GM18502 (cell line): ENCODE results near the gene CD47.

Source experiments
- ATAC-seq: cut with Tn5 transposase; IDR thresholded peaks from one replicate; pipeline ENCODE4 v1.9.1; 2021; ENCODE audit warnings: mild to moderate bottlenecking; ENCODE audit not compliant: unreplicated experiment, poor library complexity

Gene CD47

GRCh38 chr3:108093616-108094015 lies 2.8 kb upstream of the CD47 start:
- no peak for ATAC-seq

- ATAC-seq: no peak
These were observed 2.2 kb upstream of the CD47 start for GRCh38 chr3:108093021-108093420.

GRCh38 chr3:108092501-108092900 lies 1.7 kb upstream of the CD47 start:
- ATAC-seq: no peak

GRCh38 chr3:108091498-108092250 lies 843 bp upstream of the CD47 start:
- peak; percentile 5 for ATAC-seq

- peak; percentile 8 for ATAC-seq
These were observed 656 bp downstream of the CD47 start for GRCh38 chr3:108090049-108090700.

- no peak for ATAC-seq
These were observed 1.3 kb downstream of the CD47 start for GRCh38 chr3:108089579-108089978.

- peak; percentile 52 for ATAC-seq
These were observed 2.1 kb downstream of the CD47 start for GRCh38 chr3:108088697-108089096.

GRCh38 chr3:108088146-108088545 lies 2.7 kb downstream of the CD47 start:
- ATAC-seq: no peak

GRCh38 chr3:108086653-108087052 lies 4.2 kb downstream of the CD47 start:
- ATAC-seq: no peak

- ATAC-seq: no peak
These were observed 5.0 kb downstream of the CD47 start for GRCh38 chr3:108085810-108086350.

GRCh38 chr3:108085370-108085769 lies 5.5 kb downstream of the CD47 start:
- no peak for ATAC-seq

- no peak for ATAC-seq
These were observed 11.0 kb downstream of the CD47 start for GRCh38 chr3:108079877-108080276.

- ATAC-seq: no peak
These were observed 11.8 kb downstream of the CD47 start for GRCh38 chr3:108079043-108079442.

- no peak for ATAC-seq
These were observed 14.3 kb downstream of the CD47 start for GRCh38 chr3:108076564-108076963.

GRCh38 chr3:108073764-108074431 lies 16.9 kb downstream of the CD47 start:
- ATAC-seq: no peak

- no peak for ATAC-seq
These were observed 19.5 kb downstream of the CD47 start for GRCh38 chr3:108071368-108071767.

- no peak for ATAC-seq
These were observed 20.5 kb downstream of the CD47 start for GRCh38 chr3:108070356-108070755.

GRCh38 chr3:108067768-108068167 lies 23.1 kb downstream of the CD47 start:
- ATAC-seq: peak; percentile 40

GRCh38 chr3:108065096-108065495 lies 25.7 kb downstream of the CD47 start:
- no peak for ATAC-seq

- no peak for ATAC-seq
These were observed 26.4 kb downstream of the CD47 start for GRCh38 chr3:108064293-108064887.

GRCh38 chr3:108062051-108062450 lies 28.8 kb downstream of the CD47 start:
- ATAC-seq: peak; percentile 89
